ENCODE data around the gene BCOR. TPM values are rescaled to one million over a fixed set of nuclear protein-coding genes. Genes with fewer than 3 reads are reported as not detected.

BCOR gene
- total and polyA plus RNA-seq, 9 of the 15 experiments (the other 6 are each of a cell fraction or from before 2014, with no cell fraction given): 27.5 to 113 (median 37.6) TPM

GRCh38 chrX:40145923-40146261, 48.1 kb upstream of the BCOR start:
- no TSS peak for BruUV-seq (replicated peaks)
- FAIRE-seq: no peak
- H2AFZ ChIP-seq (ENCODE audit: low read depth, low read length): no peak overlapping the region
- in situ Hi-C loops (cut with MboI) (no loop called here), intact Hi-C loops (cut with micrococcal nuclease) (no loop called here)
- no peak overlapping the region for H3K27ac ChIP-seq (ENCODE audit: extremely low read depth, low read depth, low read length)
- H3K9ac ChIP-seq (ENCODE audit: insufficient read depth in 1 of 2, low read depth in 2 of 2, low read length in 2 of 2): no peak overlapping the region
- ChIA-PET POLR2A (no interaction called here), CTCF (ENCODE audit: low intra/inter-chr PET ratio) (no interaction called here)
- no peak for ATAC-seq
- H3K27me3 ChIP-seq (ENCODE audit: control insufficient read depth in 2 of 2, insufficient read depth in 2 of 2, low read length in 2 of 2): no peaks in the 10 kb centered on the region
- H4K20me1 ChIP-seq (replicated peaks; ENCODE audit: control insufficient read depth, insufficient read depth, low read length): no peaks in the 10 kb centered on the region
- H3K9me3 ChIP-seq (replicated peaks; ENCODE audit: control insufficient read depth, insufficient read depth, low read depth, low read length): no peaks in the 10 kb centered on the region
- H3K9me1 ChIP-seq (ENCODE audit: control insufficient read depth, insufficient read depth, low read length): no peaks in the 10 kb centered on the region
- 96% methylated on average over 18 of the region's 37 CpGs for WGBS (ENCODE audit: insufficient coverage, low coverage, missing lambda C conversion rate)
- no peak for DNase-seq (ENCODE audit: extremely low read depth in 1 of 4, low spot score in 3 of 4)
- no peaks in the 10 kb centered on the region for H3K36me3 ChIP-seq (ENCODE audit: control insufficient read depth, insufficient read depth, low read length)
- H3K4me2 ChIP-seq (ENCODE audit: insufficient read depth, low read length): no peak overlapping the region
- no peak overlapping the region for H3K4me3 ChIP-seq
- H3K79me2 ChIP-seq (ENCODE audit: control insufficient read depth, insufficient read depth, low read length): peaks cover 28% of the 10 kb centered on the region
- peaks cover 37 to 62% of the 10 kb centered on the region in 2 experiments for H3K4me1 ChIP-seq (replicated peaks in 1 of 2; ENCODE audit: control insufficient read depth in 2 of 2, insufficient read depth in 2 of 2, low read length in 2 of 2)
- TF ChIP-seq KLF1 (tag; IDR thresholded peaks at IDR 0.05) (no peak), ZNF586 (CRISPR knock-in tag; conservative IDR thresholded peaks at IDR 0.05) (no peak), ZNF507 (tag; conservative IDR thresholded peaks at IDR 0.05) (no peak), BACH1 (tag; IDR thresholded peaks at IDR 0.05) (no peak), FOXM1 (IDR thresholded peaks at IDR 0.05; ENCODE audit: low read depth) (no peak), FOXM1 (CRISPR knock-in tag; IDR thresholded peaks at IDR 0.05; ENCODE audit: low read depth) (no peak), FOXO4 (CRISPR knock-in tag; IDR thresholded peaks at IDR 0.05) (no peak), ZNF165 (CRISPR knock-in tag; IDR thresholded peaks at IDR 0.05; ENCODE audit: borderline replicate concordance) (no peak), ZNF717 (CRISPR knock-in tag; IDR thresholded peaks at IDR 0.05) (no peak), PTTG1 (tag; IDR thresholded peaks at IDR 0.05; ENCODE audit: low read depth) (no peak), MGA (IDR thresholded peaks at IDR 0.05) (no peak), CAMTA2 (CRISPR knock-in tag; conservative IDR thresholded peaks at IDR 0.05) (no peak)
